PC-3 (cell line): ENCODE data around the gene TALDO1. TPM values are rescaled to one million over a fixed set of nuclear protein-coding genes. Genes with fewer than 3 reads are reported as not detected.

Source experiments
- ATAC-seq: fragments of 200-7000 bp; cut with Tn5 transposase; 2 replicates; pipeline ENCODE4 v1.9.1; 2020; ENCODE audit warnings: mild to moderate bottlenecking, moderate library complexity
- BruUV-seq: library from RNA; stranded (reverse); fragments of 400-500 nt; replicated peaks from 2 replicates; lab custom pipeline; 2021; lab: Mats Ljungman, UMichigan
- CTCF ChIA-PET: fragments of 300-600 bp; sonication (Branson Sonifier 250); formaldehyde crosslinking; loops from one replicate; lab custom pipeline; 2022; ENCODE audit warnings: antibody characterized with exemption; lab: Charles Lee
- POLR2A ChIA-PET: fragments of 300-600 bp; sonication (Branson Sonifier 250); formaldehyde crosslinking; loops from one replicate; lab custom pipeline; 2022; ENCODE audit warnings: antibody characterized with exemption; ENCODE audit not compliant: unreplicated experiment; lab: Charles Lee
- DNase-seq: peaks from one replicate; pipeline ENCODE4 v3.0.0-alpha.2; 2015
- H2AFZ ChIP-seq: fragments of 300-600 bp; sonication (generic); 2 replicates; pipeline ENCODE4 v1.6.0; 2016; ENCODE audit warnings: antibody characterized with exemption, low read length
- H3F3A ChIP-seq: fragments of 300-600 bp; sonication (generic); one replicate; pipeline ENCODE4 v1.6.0; 2017; ENCODE audit warnings: antibody characterized with exemption, low read length, control low read depth, mild to moderate bottlenecking; ENCODE audit not compliant: unreplicated experiment
- H3K27ac ChIP-seq: fragments of 300-600 bp; sonication (generic); 2 replicates; pipeline ENCODE4 v1.5.1; 2016; ENCODE audit warnings: mild to moderate bottlenecking, low read length
- H3K27me3 ChIP-seq: fragments of 300-600 bp; sonication (generic); 2 replicates; pipeline ENCODE4 v1.6.1; 2016; ENCODE audit warnings: low read length, mixed read lengths
- H3K36me3 ChIP-seq: fragments of 300-600 bp; sonication (generic); 2 replicates; pipeline ENCODE4 v1.6.1; 2016; ENCODE audit warnings: low read depth, mixed run types, low read length, mixed read lengths
- H3K4me1 ChIP-seq: fragments of 300-600 bp; sonication (generic); 2 replicates; pipeline ENCODE4 v1.5.1; 2016; ENCODE audit warnings: low read length; ENCODE audit not compliant: insufficient read depth
- H3K4me2 ChIP-seq: fragments of 300-600 bp; sonication (generic); 2 replicates; pipeline ENCODE4 v1.6.0; 2016; ENCODE audit warnings: low read length
- H3K4me3 ChIP-seq: fragments of 300-600 bp; sonication (generic); 2 replicates; pipeline ENCODE4 v1.5.1; 2016; ENCODE audit warnings: mild to moderate bottlenecking, low read length, mixed read lengths
- H3K79me2 ChIP-seq: fragments of 300-600 bp; sonication (generic); 2 replicates; pipeline ENCODE4 v1.6.1; 2017; ENCODE audit warnings: low read length, mixed read lengths
- H3K9ac ChIP-seq: fragments of 300-600 bp; sonication (generic); 2 replicates; pipeline ENCODE4 v1.6.0; 2016; ENCODE audit warnings: mild to moderate bottlenecking, low read length
- H3K9me2 ChIP-seq: fragments of 300-600 bp; sonication (generic); replicated peaks from 2 replicates; pipeline ENCODE4 v1.6.1; 2016; ENCODE audit warnings: mixed run types, low read length, mixed read lengths
- H3K9me3 ChIP-seq: fragments of 300-600 bp; sonication (generic); 2 replicates; pipeline ENCODE4 v1.6.1; 2016; ENCODE audit warnings: low read length, mixed read lengths
- H4K20me1 ChIP-seq: fragments of 300-600 bp; sonication (generic); 2 replicates; pipeline ENCODE4 v1.6.1; 2016; ENCODE audit warnings: low read length, mixed read lengths
- CTCF ChIP-seq: fragments of 300-600 bp; sonication (generic); conservative IDR thresholded peaks from 2 replicates; pipeline ENCODE4 v1.5.1; 2017; ENCODE audit warnings: antibody characterized with exemption, low read depth, mild to moderate bottlenecking, low read length
- EZH2 ChIP-seq: fragments of 300-600 bp; sonication (generic); IDR thresholded peaks from one replicate; pipeline ENCODE4 v1.6.1; 2017; ENCODE audit warnings: antibody characterized with exemption, mild to moderate bottlenecking, low read length; ENCODE audit not compliant: unreplicated experiment
- EZH2phosphoT487 ChIP-seq: fragments of 300-600 bp; sonication (generic); IDR thresholded peaks from 2 replicates; pipeline ENCODE4 v1.6.1; 2018; ENCODE audit warnings: mild to moderate bottlenecking, antibody characterized with exemption, low read length, borderline replicate concordance
- intact Hi-C: fragments of 100-400 bp; cut with micrococcal nuclease; formaldehyde crosslinking; loops from 2 replicates; pipeline ENCODE4 v1.9.0; 2023
- total RNA-seq: library from RNA; depleted of rRNA; stranded (reverse); fragments of >200 nt; gene quantifications from 2 replicates; pipeline ENCODE4 v1.2.3, GENCODE V29; 2014

TALDO1 gene
- total RNA-seq, 1 experiment from 2014 or later: 326 TPM

- Histone ChIP-seq H3K4me3 (no peak overlapping the region), H3K79me2 (0 out of 2 replicates have a peak, but pooled peaks cover under 1% of the 10 kb centered on the region), H3F3A (no peaks in the 10 kb centered on the region), H3K9ac (no peak overlapping the region), H3K9me3 (no peaks in the 10 kb centered on the region), H4K20me1 (no peaks in the 10 kb centered on the region), H3K4me2 (peak overlapping the region; percentile 49), H3K9me2 (no peaks in the 10 kb centered on the region), H3K4me1 (no peaks in the 10 kb centered on the region), H3K27me3 (no peaks in the 10 kb centered on the region), H3K36me3 (no peaks in the 10 kb centered on the region), H2AFZ (no peak overlapping the region), H3K27ac (no peak overlapping the region)
- CTCF ChIA-PET: no interaction called here
- peak; percentile 96 for ATAC-seq
- DNase-seq: peak; percentile 80
- POLR2A ChIA-PET: no interaction called here
- TSS peak; percentile 8 for BruUV-seq
- intact Hi-C loops: no loop called here
- TF ChIP-seq EZH2phosphoT487 (no peak), EZH2 (no peak), CTCF (peak; percentile 80)
Observed at GRCh38 chr11:783581-784015, 36.3 kb downstream of the TALDO1 start.

GRCh38 chr11:786235-787083 lies 39.2 kb downstream of the TALDO1 start:
- TF ChIP-seq CTCF: no peak
- TF ChIP-seq EZH2phosphoT487: no peak
- TF ChIP-seq EZH2: no peak
- Histone ChIP-seq H3K36me3 (no peaks in the 10 kb centered on the region), H3K79me2 (no peaks in the 10 kb centered on the region), H3K4me2 (no peak overlapping the region), H2AFZ (no peak overlapping the region), H3K4me1 (no peaks in the 10 kb centered on the region), H3K4me3 (no peak overlapping the region), H3F3A (no peaks in the 10 kb centered on the region), H3K9ac (no peak overlapping the region), H3K9me2 (no peaks in the 10 kb centered on the region), H3K27me3 (no peaks in the 10 kb centered on the region), H3K27ac (no peak overlapping the region), H4K20me1 (no peaks in the 10 kb centered on the region), H3K9me3 (no peaks in the 10 kb centered on the region)
- no TSS peak for BruUV-seq
- CTCF ChIA-PET: no interaction called here
- DNase-seq: no peak
- no peak for ATAC-seq
- intact Hi-C loops: no loop called here
- POLR2A ChIA-PET: no interaction called here
